Stomach (tissue), 4 donors: ENCODE data around the gene CLUH.

ENCODE experiments used
- EP300 ChIP-seq: sonication (generic); formaldehyde crosslinking; IDR thresholded peaks from one replicate; pipeline ENCODE4 v1.6.1; 2017; ENCODE audit warnings: antibody characterized with exemption
- POLR2A ChIP-seq, 4 donors: fragments of 450-650 bp; IDR thresholded peaks; one replicate each; pipeline ENCODE4 v1.6.1; 2016; ENCODE audit warnings: antibody characterized with exemption in 4 of 4, control low read depth in 2 of 4, mild to moderate bottlenecking in 1 of 4, moderate library complexity in 1 of 4
- POLR2AphosphoS5 ChIP-seq, 3 donors: sonication (generic); formaldehyde crosslinking; IDR thresholded peaks; one replicate each; pipeline ENCODE4 v1.6.1; 2016; ENCODE audit warnings: antibody characterized with exemption in 3 of 3
- TF ChIP-seq, protein P1 (sequence below), 7 experiments: fragments of 450-650 bp in 4 of 7; fragments of 200-600 bp in 3 of 7; sonication (generic) in 3 of 7; IDR thresholded peaks; one replicate each; pipeline ENCODE4 v1.5.1; 2016 to 2019; ENCODE audit warnings: antibody characterized with exemption in 7 of 7, control low read depth in 2 of 7, mild to moderate bottlenecking in 1 of 7

DNA sequence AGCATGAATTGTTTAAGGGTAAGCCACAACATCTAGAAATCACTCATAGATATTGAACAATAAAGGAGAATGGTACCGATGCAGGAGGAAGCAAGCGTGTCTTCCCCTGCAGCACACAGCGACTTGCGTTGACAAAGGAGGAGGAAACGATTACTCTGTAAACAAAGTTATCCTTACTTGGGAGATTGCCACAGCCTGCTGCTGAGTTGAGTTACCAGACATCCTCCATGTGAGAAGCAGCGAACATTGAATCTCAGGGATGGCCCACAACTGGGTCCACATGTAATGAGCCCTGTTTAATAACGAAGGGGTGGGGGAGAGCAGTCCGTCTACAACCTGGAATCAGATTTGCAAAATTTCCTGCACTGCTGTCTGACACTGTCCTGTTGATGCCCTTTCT is 27.7 kb downstream of the CLUH start:
- TF ChIP-seq, protein P1, sequence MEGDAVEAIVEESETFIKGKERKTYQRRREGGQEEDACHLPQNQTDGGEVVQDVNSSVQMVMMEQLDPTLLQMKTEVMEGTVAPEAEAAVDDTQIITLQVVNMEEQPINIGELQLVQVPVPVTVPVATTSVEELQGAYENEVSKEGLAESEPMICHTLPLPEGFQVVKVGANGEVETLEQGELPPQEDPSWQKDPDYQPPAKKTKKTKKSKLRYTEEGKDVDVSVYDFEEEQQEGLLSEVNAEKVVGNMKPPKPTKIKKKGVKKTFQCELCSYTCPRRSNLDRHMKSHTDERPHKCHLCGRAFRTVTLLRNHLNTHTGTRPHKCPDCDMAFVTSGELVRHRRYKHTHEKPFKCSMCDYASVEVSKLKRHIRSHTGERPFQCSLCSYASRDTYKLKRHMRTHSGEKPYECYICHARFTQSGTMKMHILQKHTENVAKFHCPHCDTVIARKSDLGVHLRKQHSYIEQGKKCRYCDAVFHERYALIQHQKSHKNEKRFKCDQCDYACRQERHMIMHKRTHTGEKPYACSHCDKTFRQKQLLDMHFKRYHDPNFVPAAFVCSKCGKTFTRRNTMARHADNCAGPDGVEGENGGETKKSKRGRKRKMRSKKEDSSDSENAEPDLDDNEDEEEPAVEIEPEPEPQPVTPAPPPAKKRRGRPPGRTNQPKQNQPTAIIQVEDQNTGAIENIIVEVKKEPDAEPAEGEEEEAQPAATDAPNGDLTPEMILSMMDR (IDR thresholded peaks at IDR 0.05), result no peak
- no peak for TF ChIP-seq POLR2A (IDR thresholded peaks at IDR 0.05)
- TF ChIP-seq EP300, result no peak
- TF ChIP-seq POLR2AphosphoS5 (IDR thresholded peaks at IDR 0.05), result peak; percentile 26 to 82 (median 49)
